Activated CD4-positive, alpha-beta T cell treated with anti-CD3 and anti-CD28 coated beads for 36 hours (primary cell): ENCODE results near the gene KHDRBS2. TPM values are rescaled to one million over a fixed set of nuclear protein-coding genes. Genes with fewer than 3 reads are reported as not detected.

Source experiments
- ATAC-seq: fragments of 200-7000 bp; cut with Tn5 transposase; one replicate; pipeline ENCODE4 v1.10.0; 2021; ENCODE audit warnings: mild to moderate bottlenecking, moderate library complexity
- CTCF ChIA-PET: fragments of 350-600 bp; sonication (Branson Sonifier 250); formaldehyde crosslinking; loops from one replicate; lab custom pipeline; 2021; ENCODE audit warnings: antibody characterized with exemption; lab: Charles Lee
- POLR2A ChIA-PET: fragments of 350-600 bp; sonication (Branson Sonifier 250); formaldehyde crosslinking; loops from one replicate; lab custom pipeline; 2021; ENCODE audit warnings: antibody characterized with exemption, inconsistent platforms; lab: Charles Lee
- DNase-seq: peaks from one replicate; pipeline ENCODE4 v3.0.0-alpha.2; 2020
- H3K27ac Mint-ChIP-seq: one replicate; pipeline ENCODE4 v1.8.0; 2021; ENCODE audit warnings: mixed read lengths
- H3K27me3 Mint-ChIP-seq: one replicate; pipeline ENCODE4 v1.8.0; 2021; ENCODE audit warnings: mixed read lengths
- H3K36me3 Mint-ChIP-seq: one replicate; pipeline ENCODE4 v1.8.0; 2021; ENCODE audit warnings: low read depth, mixed read lengths
- H3K4me1 Mint-ChIP-seq: one replicate; pipeline ENCODE4 v1.8.0; 2021; ENCODE audit warnings: mixed read lengths
- H3K4me3 Mint-ChIP-seq: one replicate; pipeline ENCODE4 v1.8.0; 2021; ENCODE audit warnings: mild to moderate bottlenecking, moderate library complexity, mixed read lengths
- H3K9me3 Mint-ChIP-seq: one replicate; pipeline ENCODE4 v1.8.0; 2021; ENCODE audit warnings: low read depth, mixed read lengths
- intact Hi-C, 2 experiments: fragments of 100-400 bp; cut with DNase I in 1 of 2; cut with micrococcal nuclease in 1 of 2; formaldehyde crosslinking; loops; one replicate each; pipeline versions ENCODE4 v1.14.2 to v1.15.1; 2022 to 2024; cut with DNase I, micrococcal nuclease
- total RNA-seq, 2 experiments: library from RNA; stranded (reverse); gene quantifications; one replicate each; pipeline ENCODE4 v1.2.3, GENCODE V29; 2021

The KHDRBS2 gene
- total RNA-seq: not detected

- no peak within 1 kb of the TSS for H3K4me3 Mint-ChIP-seq
- no peak within 1 kb of the TSS for H3K27ac Mint-ChIP-seq
- ChIA-PET POLR2A (no interaction called here), CTCF (interaction anchor here (1.7 to 2.0 kb wide), 2 partner anchors 8 to 10 kb away, joined by 4 to 5 read pairs; no protein-coding TSS in a partner anchor)
- DNase-seq: peak; percentile 46
- intact Hi-C loops: no loop called here
- peak; percentile 64 for ATAC-seq
- H3K36me3 Mint-ChIP-seq: no peaks in the 10 kb centered on the region
- no peaks in the 10 kb centered on the region for H3K4me1 Mint-ChIP-seq
- H3K27me3 Mint-ChIP-seq: peaks cover 15% of the 10 kb centered on the region
- no peaks in the 10 kb centered on the region for H3K9me3 Mint-ChIP-seq
Observed at GRCh38 chr6:62285612-62286469, at the start of gene KHDRBS2. TSS of gene KHDRBS2 (minus strand) at chr6:62286225.

GRCh38 chr6:62328607-62329006 is 42.6 kb upstream of the KHDRBS2 start:
- Mint-ChIP-seq H3K4me3 (no peak overlapping the region), H3K27ac (no peak overlapping the region), H3K9me3 (peaks cover 10% of the 10 kb centered on the region), H3K27me3 (no peaks in the 10 kb centered on the region), H3K4me1 (no peaks in the 10 kb centered on the region), H3K36me3 (no peaks in the 10 kb centered on the region)
- intact Hi-C loops: no loop called here
- no peak for ATAC-seq
- DNase-seq: no peak
- ChIA-PET CTCF (no interaction called here), POLR2A (no interaction called here)

- ChIA-PET POLR2A (no interaction called here), CTCF (no interaction called here)
- DNase-seq: no peak
- Mint-ChIP-seq H3K4me3 (no peak overlapping the region), H3K9me3 (peaks cover 3% of the 10 kb centered on the region), H3K27ac (no peak overlapping the region), H3K4me1 (no peaks in the 10 kb centered on the region), H3K27me3 (no peaks in the 10 kb centered on the region), H3K36me3 (no peaks in the 10 kb centered on the region)
- ATAC-seq: no peak
- intact Hi-C loops: no loop called here
Observed at GRCh38 chr6:62324834-62325233, 38.8 kb upstream of the KHDRBS2 start.

GRCh38 chr6:62323818-62324431 is 37.9 kb upstream of the KHDRBS2 start:
- H3K27ac Mint-ChIP-seq: no peak overlapping the region
- H3K9me3 Mint-ChIP-seq: peaks cover 3% of the 10 kb centered on the region
- POLR2A ChIA-PET: no interaction called here
- no peaks in the 10 kb centered on the region for H3K4me1 Mint-ChIP-seq
- no peaks in the 10 kb centered on the region for H3K36me3 Mint-ChIP-seq
- CTCF ChIA-PET: no interaction called here
- DNase-seq (no peak), ATAC-seq (no peak)
- H3K4me3 Mint-ChIP-seq: no peak overlapping the region
- H3K27me3 Mint-ChIP-seq: no peaks in the 10 kb centered on the region
- intact Hi-C loops: no loop called here

GRCh38 chr6:62298745-62299392 is 12.8 kb upstream of the KHDRBS2 start:
- H3K36me3 Mint-ChIP-seq: no peaks in the 10 kb centered on the region
- ChIA-PET CTCF (no interaction called here), POLR2A (no interaction called here)
- intact Hi-C loops: no loop called here
- H3K9me3 Mint-ChIP-seq: peaks cover 6% of the 10 kb centered on the region
- no peak for DNase-seq
- ATAC-seq: no peak
- no peaks in the 10 kb centered on the region for H3K27me3 Mint-ChIP-seq
- no peak overlapping the region for H3K4me3 Mint-ChIP-seq
- no peak overlapping the region for H3K27ac Mint-ChIP-seq
- H3K4me1 Mint-ChIP-seq: no peaks in the 10 kb centered on the region

- no peak overlapping the region for H3K27ac Mint-ChIP-seq
- ATAC-seq: no peak
- no peaks in the 10 kb centered on the region for H3K36me3 Mint-ChIP-seq
- ChIA-PET CTCF (interaction anchor here (1.0 kb wide), 1 partner anchor 12 kb away, joined by 4 read pairs; no protein-coding TSS in a partner anchor), POLR2A (no interaction called here)
- no peak for DNase-seq
- no peaks in the 10 kb centered on the region for H3K4me1 Mint-ChIP-seq
- H3K9me3 Mint-ChIP-seq: peaks cover 10% of the 10 kb centered on the region
- no peak overlapping the region for H3K4me3 Mint-ChIP-seq
- intact Hi-C loops: no loop called here
- H3K27me3 Mint-ChIP-seq: no peaks in the 10 kb centered on the region
Observed at GRCh38 chr6:62296541-62296940, 10.5 kb upstream of the KHDRBS2 start.

- no peak for DNase-seq
- Mint-ChIP-seq H3K27ac (no peak overlapping the region), H3K4me1 (no peaks in the 10 kb centered on the region), H3K9me3 (peaks cover 4% of the 10 kb centered on the region), H3K27me3 (peaks cover 14% of the 10 kb centered on the region), H3K36me3 (no peaks in the 10 kb centered on the region), H3K4me3 (no peak overlapping the region)
- ATAC-seq: no peak
- POLR2A ChIA-PET: no interaction called here
- intact Hi-C loops: no loop called here
- CTCF ChIA-PET: no interaction called here
Observed at GRCh38 chr6:62288974-62289373, 2.9 kb upstream of the KHDRBS2 start.

GRCh38 chr6:62288562-62288961 is 2.5 kb upstream of the KHDRBS2 start:
- Mint-ChIP-seq H3K4me1 (no peaks in the 10 kb centered on the region), H3K9me3 (peaks cover 4% of the 10 kb centered on the region)
- DNase-seq: no peak

GRCh38 chr6:62286470-62286843 is 432 bp upstream of the KHDRBS2 start:
- CTCF ChIA-PET: no interaction called here
- intact Hi-C loops: no loop called here
- POLR2A ChIA-PET: no interaction called here
- no peak for DNase-seq
- Mint-ChIP-seq H3K4me1 (no peaks in the 10 kb centered on the region), H3K27me3 (peaks cover 15% of the 10 kb centered on the region), H3K4me3 (no peak overlapping the region), H3K36me3 (no peaks in the 10 kb centered on the region), H3K27ac (no peak overlapping the region), H3K9me3 (no peaks in the 10 kb centered on the region)
- ATAC-seq: no peak

More at GRCh38 chr6:62288562-62288961, 2.5 kb upstream of the KHDRBS2 start:
- Mint-ChIP-seq H3K27ac (no peak overlapping the region), H3K4me3 (no peak overlapping the region), H3K36me3 (no peaks in the 10 kb centered on the region), H3K27me3 (peaks cover 15% of the 10 kb centered on the region)
- ChIA-PET POLR2A (no interaction called here), CTCF (no interaction called here)
- intact Hi-C loops: no loop called here
- ATAC-seq: no peak

- no peaks in the 10 kb centered on the region for H3K36me3 Mint-ChIP-seq
- no peak for DNase-seq
Observed at GRCh38 chr6:62284725-62285124, 1.3 kb downstream of the KHDRBS2 start.

GRCh38 chr6:62283796-62284411 is 2.1 kb downstream of the KHDRBS2 start:
- peaks cover 15% of the 10 kb centered on the region for H3K27me3 Mint-ChIP-seq
- no peaks in the 10 kb centered on the region for H3K36me3 Mint-ChIP-seq
- intact Hi-C loops: no loop called here
- ChIA-PET POLR2A (no interaction called here), CTCF (interaction anchor here (0.6 to 2.0 kb wide), 3 partner anchors 10 to 19 kb away, joined by 3 to 4 read pairs (median 4); no protein-coding TSS in a partner anchor)
- H3K4me3 Mint-ChIP-seq: no peak overlapping the region
- H3K27ac Mint-ChIP-seq: no peak overlapping the region
- DNase-seq (no peak), ATAC-seq (no peak)
- no peaks in the 10 kb centered on the region for H3K4me1 Mint-ChIP-seq
- H3K9me3 Mint-ChIP-seq: no peaks in the 10 kb centered on the region

More at GRCh38 chr6:62284725-62285124, 1.3 kb downstream of the KHDRBS2 start:
- no peak overlapping the region for H3K27ac Mint-ChIP-seq
- ChIA-PET CTCF (interaction anchor here (1.7 to 2.0 kb wide), 2 partner anchors 8 to 9 kb away, joined by 4 to 5 read pairs; no protein-coding TSS in a partner anchor), POLR2A (no interaction called here)
- H3K9me3 Mint-ChIP-seq: no peaks in the 10 kb centered on the region
- no peak overlapping the region for H3K4me3 Mint-ChIP-seq
- intact Hi-C loops: no loop called here
- no peaks in the 10 kb centered on the region for H3K4me1 Mint-ChIP-seq
- H3K27me3 Mint-ChIP-seq: peaks cover 15% of the 10 kb centered on the region
- no peak for ATAC-seq
